ENCODE results near the gene DEF6.

DEF6 gene

GRCh38 chr6:35258858-35259193 lies 38.8 kb upstream of the DEF6 start:
- Mint-ChIP-seq H3K27me3 (ENCODE audit: low read depth, poor library complexity) (no peaks in the 10 kb centered on the region), H3K9me3 (no peaks in the 10 kb centered on the region), H3K4me3 (peak overlapping the region; percentile 95), H3K27ac (peak overlapping the region; percentile 99), H3K36me3 (ENCODE audit: low read depth) (no peaks in the 10 kb centered on the region), H3K4me1 (peaks cover 62% of the 10 kb centered on the region)
- TF ChIP-seq CTCF (IDR thresholded peaks at IDR 0.05): no peak
- no peak for DNase-seq

- peak; percentile 98 for DNase-seq
- Mint-ChIP-seq H3K36me3 (ENCODE audit: low read depth) (no peaks in the 10 kb centered on the region), H3K27me3 (ENCODE audit: low read depth, poor library complexity) (no peaks in the 10 kb centered on the region), H3K4me1 (peaks cover 63% of the 10 kb centered on the region), H3K9me3 (no peaks in the 10 kb centered on the region), H3K4me3 (peak within 1 kb of the TSS; percentile 95), H3K27ac (peak within 1 kb of the TSS; percentile 99)
- TF ChIP-seq CTCF (IDR thresholded peaks at IDR 0.05): no peak
Measured at GRCh38 chr6:35259194-35259947, 38.2 kb upstream of the DEF6 start, which contains the start of gene ZNF76. Gene ZNF76 (plus strand): TSS chr6:35259735. CDS start chr6:35281152, 21,417 bp downstream.

- no peaks in the 10 kb centered on the region for H3K9me3 Mint-ChIP-seq
- peaks cover 62% of the 10 kb centered on the region for H3K4me1 Mint-ChIP-seq
- H3K27ac Mint-ChIP-seq: peak overlapping the region; percentile 91
Measured at GRCh38 chr6:35259948-35260590, 37.5 kb upstream of the DEF6 start.

GRCh38 chr6:35260591-35261570 lies 36.7 kb upstream of the DEF6 start:
- H3K9me3 Mint-ChIP-seq: no peaks in the 10 kb centered on the region
- no peaks in the 10 kb centered on the region for H3K27me3 Mint-ChIP-seq (ENCODE audit: low read depth, poor library complexity)
- H3K4me3 Mint-ChIP-seq: peak overlapping the region; percentile 92
- H3K27ac Mint-ChIP-seq: peak overlapping the region; percentile 91
- peaks cover 5% of the 10 kb centered on the region for H3K36me3 Mint-ChIP-seq (ENCODE audit: low read depth)
- peaks cover 59% of the 10 kb centered on the region for H3K4me1 Mint-ChIP-seq
- no peak for TF ChIP-seq CTCF (IDR thresholded peaks at IDR 0.05)
- DNase-seq: no peak

More at GRCh38 chr6:35259948-35260590, 37.5 kb upstream of the DEF6 start:
- no peaks in the 10 kb centered on the region for H3K36me3 Mint-ChIP-seq (ENCODE audit: low read depth)
- H3K4me3 Mint-ChIP-seq: peak overlapping the region; percentile 92
- TF ChIP-seq CTCF (IDR thresholded peaks at IDR 0.05): no peak
- no peak for DNase-seq
- no peaks in the 10 kb centered on the region for H3K27me3 Mint-ChIP-seq (ENCODE audit: low read depth, poor library complexity)

- H3K4me3 Mint-ChIP-seq: peak overlapping the region; percentile 32
- peak overlapping the region; percentile 62 for H3K27ac Mint-ChIP-seq
- no peaks in the 10 kb centered on the region for H3K27me3 Mint-ChIP-seq (ENCODE audit: low read depth, poor library complexity)
- DNase-seq: no peak
- H3K4me1 Mint-ChIP-seq: peaks cover 59% of the 10 kb centered on the region
- H3K9me3 Mint-ChIP-seq: no peaks in the 10 kb centered on the region
- TF ChIP-seq CTCF (IDR thresholded peaks at IDR 0.05): no peak
- H3K36me3 Mint-ChIP-seq (ENCODE audit: low read depth): peaks cover 9% of the 10 kb centered on the region
Measured at GRCh38 chr6:35262596-35262995, 35.0 kb upstream of the DEF6 start.
